ENCODE data around the gene ERAP2.
"Not testable (repeated sequence)": the region's sequence is repeated elsewhere in the genome, so short reads cannot be mapped to it uniquely, and the experiment has no call there.

The ERAP2 gene, protein sequence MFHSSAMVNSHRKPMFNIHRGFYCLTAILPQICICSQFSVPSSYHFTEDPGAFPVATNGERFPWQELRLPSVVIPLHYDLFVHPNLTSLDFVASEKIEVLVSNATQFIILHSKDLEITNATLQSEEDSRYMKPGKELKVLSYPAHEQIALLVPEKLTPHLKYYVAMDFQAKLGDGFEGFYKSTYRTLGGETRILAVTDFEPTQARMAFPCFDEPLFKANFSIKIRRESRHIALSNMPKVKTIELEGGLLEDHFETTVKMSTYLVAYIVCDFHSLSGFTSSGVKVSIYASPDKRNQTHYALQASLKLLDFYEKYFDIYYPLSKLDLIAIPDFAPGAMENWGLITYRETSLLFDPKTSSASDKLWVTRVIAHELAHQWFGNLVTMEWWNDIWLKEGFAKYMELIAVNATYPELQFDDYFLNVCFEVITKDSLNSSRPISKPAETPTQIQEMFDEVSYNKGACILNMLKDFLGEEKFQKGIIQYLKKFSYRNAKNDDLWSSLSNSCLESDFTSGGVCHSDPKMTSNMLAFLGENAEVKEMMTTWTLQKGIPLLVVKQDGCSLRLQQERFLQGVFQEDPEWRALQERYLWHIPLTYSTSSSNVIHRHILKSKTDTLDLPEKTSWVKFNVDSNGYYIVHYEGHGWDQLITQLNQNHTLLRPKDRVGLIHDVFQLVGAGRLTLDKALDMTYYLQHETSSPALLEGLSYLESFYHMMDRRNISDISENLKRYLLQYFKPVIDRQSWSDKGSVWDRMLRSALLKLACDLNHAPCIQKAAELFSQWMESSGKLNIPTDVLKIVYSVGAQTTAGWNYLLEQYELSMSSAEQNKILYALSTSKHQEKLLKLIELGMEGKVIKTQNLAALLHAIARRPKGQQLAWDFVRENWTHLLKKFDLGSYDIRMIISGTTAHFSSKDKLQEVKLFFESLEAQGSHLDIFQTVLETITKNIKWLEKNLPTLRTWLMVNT

DNA sequence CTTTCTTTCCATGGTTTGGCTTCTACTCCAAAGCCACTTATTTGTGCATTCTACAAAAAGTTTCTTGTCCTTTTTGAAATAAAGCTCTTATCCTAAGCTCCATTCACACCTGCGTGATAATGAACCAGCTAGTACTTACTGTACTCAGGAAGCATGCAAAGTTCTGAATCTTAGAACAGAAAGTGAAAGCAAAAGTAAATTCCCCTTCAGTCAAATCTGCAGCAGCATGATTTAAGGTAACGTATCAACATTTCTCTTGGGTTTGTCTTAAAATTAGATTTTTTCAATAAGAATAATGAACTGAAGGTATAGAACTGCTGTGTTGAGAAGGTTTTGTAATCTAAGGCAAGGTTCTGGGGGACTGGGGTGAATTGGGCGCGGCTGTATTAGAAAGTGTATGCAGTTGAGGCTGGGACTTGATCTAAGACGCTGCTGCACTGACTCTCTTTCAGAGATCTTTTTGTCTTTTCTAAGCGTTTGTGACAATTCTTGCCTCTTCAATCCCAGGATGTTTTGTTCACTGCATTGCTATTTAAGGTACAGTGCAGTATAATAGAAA lies at the start of gene ERAP2:
ERAP2 (plus strand) TSS at position 209 of the 559 bp plus-strand sequence. CDS start 3,186 bp downstream, outside the sequence.
- no peak for DNase-seq (ENCODE audit: low read depth in 2 of 2)

DNA sequence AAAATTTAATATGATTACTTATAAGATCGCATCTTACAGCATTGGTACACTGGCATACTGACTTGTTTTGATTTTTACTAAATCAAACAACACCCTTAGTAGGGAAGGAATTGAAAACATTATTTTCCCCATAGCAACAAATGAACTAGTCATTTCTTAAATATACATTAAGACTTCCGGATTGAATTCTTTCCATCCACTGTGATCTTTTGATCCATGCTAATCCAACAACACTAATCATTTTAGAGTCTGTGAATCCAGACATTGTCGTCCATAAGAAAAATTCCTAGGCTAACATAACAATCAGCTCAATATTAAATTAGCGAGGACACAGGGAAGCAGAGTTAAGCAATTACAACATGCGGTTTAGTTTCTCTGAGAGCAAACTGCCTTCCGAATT lies 47.0 kb upstream of the ERAP2 start:
- no peak for DNase-seq (ENCODE audit: low read depth in 2 of 2)

DNA sequence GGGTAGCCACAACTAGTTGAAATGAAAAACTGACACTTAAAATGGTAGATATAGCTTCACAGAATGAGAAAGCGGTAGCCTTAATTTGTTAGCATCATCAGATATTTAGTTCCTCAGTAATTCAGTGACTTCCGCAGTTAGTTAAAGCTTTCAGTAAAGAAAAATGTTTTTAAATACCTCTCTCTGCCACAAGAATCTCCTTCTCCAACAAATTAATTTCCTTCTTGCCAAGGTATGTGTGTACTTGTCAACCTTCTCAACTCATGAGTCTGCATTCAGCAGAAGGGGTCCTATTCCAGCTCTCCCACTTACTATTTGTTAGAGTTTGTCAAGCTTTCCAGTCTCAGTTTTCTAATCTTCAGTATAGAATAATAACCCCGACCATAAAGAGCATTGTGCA lies 42.3 kb upstream of the ERAP2 start:
- DNase-seq (ENCODE audit: low read depth in 2 of 2): no peak

DNA sequence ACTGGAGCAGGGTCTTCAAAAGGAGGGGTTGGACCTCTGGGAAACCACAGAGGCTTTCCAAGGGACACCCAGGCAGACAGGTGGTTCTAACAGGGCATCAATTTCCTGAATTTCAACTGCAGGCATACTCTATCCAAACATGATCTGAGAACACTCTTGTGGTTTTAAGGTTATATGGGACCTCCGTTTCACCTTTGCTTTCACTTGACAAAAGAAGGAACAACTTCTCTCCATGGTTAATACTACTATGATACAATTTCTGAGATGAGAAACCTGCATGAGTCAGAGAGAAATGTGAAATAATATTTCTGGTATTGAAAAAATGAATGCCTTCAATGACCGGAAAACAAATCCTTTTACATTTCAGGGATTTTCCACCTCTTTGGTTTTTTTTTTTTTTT lies 40.5 kb upstream of the ERAP2 start:
- DNase-seq (ENCODE audit: low read depth in 2 of 2): no peak

DNA sequence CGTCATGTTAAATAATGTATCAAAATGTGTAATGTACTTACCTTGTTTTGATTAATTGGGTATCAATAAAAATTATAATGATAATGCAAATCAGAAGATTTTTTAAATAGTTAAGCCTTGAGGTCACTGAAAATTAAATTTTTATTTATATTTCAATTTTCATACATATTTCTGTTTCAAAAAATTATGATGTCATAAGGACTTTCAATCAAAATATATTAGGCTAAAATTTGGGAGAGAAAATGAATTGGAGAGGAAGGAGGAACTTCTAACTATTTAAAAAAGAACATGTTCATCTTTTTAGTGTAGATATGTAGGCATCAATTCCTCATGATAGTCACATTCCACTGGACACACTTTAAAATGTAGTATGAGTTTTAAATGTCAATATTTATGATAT lies 39.5 kb upstream of the ERAP2 start:
- no peak for DNase-seq (ENCODE audit: low read depth in 2 of 2)

DNA sequence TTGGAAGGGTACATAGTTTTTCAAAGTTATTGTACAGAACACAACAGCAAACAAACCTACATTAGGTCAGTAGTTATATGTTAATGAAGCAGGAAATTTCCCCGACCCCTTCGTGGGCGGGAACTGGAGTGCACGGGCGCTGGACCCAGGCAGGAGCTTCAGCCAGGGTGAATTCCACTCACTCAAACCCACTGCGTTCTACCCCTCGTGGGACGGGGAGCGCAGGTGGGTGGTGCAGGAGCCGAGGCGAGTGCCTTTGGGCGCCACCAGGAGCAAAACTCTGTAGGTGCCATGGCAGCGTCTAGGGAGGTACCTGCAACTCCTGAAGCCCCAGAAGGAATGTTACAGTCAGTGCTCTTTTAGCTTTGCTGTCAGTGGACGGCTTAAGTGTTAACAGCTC lies 39.0 kb upstream of the ERAP2 start:
- no peak for DNase-seq (ENCODE audit: low read depth in 2 of 2)

DNA sequence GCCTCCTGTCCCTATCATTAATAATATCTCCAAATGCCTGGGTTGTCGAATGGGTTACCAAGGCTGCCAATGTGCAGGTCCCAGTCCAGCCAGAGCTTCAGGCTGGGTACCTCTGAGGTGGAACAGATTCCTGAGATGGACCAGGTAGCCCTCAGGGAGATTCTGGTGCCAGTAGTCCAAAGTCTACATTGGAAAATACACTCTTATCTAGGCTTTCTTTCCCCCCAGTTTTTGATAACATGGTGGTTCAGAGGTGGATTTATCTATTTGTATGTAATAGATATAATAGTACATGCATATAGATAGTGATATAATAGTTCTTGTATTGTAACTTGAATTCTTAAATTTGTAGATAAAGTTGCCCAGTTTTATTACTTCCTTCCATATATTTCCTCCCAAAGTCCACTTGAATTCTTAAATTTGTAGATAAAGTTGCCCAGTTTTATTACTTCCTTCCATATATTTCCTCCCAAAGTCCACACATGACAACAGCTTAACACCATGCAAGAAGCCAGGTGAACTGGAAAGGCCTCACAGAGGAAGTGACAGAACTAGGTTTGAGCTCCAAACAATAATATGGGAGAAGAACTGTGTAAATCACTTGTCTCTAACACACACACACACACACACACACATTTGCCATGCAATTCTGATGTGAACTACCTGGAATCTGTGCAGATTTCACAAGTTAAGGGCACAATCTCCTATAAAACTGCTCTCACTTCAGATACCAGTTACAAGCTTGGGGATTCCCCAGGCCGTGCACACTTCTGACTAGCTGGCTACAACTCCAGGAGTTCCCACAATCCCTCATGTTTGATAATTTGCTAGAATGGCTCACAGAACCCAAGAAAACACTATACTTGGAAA lies 37.9 kb upstream of the ERAP2 start:
- no peak for DNase-seq (ENCODE audit: low read depth in 2 of 2)

DNA sequence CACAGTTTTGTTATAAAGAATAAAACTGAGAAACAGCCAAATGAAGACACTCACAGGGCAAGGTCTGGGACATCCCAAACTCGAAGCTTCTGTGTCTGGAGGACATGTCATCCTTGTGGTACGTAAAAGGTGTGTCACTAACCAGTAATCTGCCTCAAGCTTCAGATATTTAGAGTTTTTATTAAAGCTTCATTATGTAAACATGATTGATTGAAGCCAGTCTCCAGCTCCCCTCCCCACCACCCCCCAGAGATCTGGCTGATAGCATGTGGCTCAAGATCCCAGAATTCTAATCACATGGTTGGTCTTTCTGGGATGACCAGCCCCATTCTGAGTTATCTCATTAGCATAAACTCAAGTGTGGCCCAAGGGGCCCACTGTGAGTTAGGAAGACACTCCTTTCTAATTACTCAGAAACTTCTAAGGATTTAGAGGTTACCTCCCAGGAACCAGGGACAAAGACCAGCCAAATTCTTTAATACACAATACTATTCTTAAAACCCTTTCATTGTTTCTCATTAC lies 37.2 kb upstream of the ERAP2 start:
- no peak for DNase-seq (ENCODE audit: low read depth in 2 of 2)

DNA sequence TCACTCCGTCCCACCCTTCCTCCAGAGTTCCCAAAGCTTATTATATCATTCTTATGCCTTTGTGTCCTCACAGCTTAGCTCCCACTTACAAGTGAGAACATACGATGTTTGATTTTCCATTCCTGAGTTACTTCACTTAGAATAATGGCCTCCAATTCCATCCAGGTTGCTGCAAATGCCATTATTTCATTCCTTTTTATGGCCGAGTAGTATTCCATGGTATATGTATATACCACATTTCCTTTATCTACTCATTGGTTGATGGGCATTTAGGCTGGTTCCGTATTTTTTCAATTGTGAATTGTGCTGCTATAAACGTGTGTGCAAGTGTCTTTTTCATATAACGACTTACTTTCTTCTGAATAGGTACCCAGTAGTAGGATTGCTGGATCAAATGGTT lies 34.4 kb upstream of the ERAP2 start:
- DNase-seq (ENCODE audit: low read depth in 2 of 2): not testable (repeated sequence)

DNA sequence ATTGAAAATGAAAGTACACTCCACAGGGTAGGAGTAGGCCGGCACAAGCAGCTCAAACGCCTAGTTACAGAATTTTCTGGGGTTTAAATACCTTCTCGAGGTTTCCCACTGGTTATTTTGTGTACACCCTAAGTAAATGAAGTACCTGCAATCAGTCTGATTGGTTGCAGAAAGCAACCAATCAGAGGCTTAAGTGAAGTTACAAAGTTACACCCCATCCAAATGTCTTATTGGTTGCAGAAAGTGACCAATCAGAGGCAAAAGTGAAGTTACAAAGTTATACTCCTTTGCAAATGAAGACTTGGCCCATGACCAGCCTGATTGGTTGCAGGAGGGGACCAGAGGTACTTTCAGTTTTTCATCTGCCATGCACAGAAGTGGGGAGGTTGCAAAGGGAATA lies 33.2 kb upstream of the ERAP2 start:
- no peak for DNase-seq (ENCODE audit: low read depth in 2 of 2)

DNA sequence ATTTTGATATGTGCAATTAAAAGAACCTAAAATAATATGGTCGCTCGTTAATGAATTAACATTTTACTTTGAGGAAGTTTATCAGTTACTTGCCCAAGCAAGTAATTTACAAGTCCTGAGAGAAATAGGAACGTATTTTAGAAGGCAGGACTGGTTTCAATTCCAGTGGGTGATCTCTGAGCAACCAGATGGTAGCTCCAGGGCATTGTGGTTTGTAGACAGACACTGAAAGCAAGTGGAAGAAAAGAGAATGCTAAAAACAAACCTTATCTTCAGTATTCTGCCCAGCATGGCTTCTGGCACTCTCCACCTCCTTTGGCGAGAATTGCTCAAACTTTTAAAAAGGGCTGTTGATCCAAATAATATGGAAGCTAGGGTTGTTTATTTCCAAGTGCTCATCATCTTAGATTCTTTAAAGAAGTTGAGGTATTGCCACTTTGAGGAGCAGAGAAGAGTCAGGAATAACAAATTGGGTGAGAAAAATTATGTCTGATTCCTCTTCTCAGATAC lies 31.8 kb upstream of the ERAP2 start:
- no peak for DNase-seq (ENCODE audit: low read depth in 2 of 2)

DNA sequence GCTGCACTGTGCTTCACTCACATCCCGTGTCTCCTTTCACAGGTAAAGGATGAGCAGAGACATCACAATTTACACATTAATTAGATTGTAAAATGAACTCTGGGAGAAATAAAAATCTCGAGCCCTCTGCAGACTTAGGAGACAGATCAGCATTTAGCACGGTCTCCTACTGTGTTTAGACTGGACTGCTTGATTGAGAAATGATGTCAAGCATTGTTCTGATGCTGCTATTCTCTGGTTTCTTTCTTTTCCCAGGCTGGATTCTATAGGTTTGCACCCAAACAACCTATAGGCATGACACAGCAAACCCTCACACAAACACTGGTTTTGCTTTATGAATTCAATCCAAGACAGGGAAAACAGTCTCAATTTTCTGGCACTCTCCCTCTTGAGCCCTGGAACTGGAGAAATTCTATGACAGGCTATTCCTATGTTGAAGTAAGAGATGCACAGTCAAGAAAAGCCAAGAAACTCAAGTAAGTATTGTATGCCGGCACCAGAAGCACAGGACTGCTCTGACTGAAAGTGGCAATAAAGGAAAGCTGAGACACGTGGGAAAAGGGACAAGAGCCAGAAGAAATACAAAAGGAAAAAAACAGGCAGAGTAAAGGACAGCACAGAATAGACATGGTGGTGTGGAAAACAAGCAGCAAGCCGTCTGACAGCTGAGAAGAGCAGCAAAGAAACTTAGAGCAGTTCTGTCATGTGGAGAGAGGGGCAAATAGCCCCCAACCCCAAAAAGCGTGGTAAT lies 24.8 kb upstream of the ERAP2 start:
- DNase-seq (ENCODE audit: low read depth in 2 of 2): no peak

DNA sequence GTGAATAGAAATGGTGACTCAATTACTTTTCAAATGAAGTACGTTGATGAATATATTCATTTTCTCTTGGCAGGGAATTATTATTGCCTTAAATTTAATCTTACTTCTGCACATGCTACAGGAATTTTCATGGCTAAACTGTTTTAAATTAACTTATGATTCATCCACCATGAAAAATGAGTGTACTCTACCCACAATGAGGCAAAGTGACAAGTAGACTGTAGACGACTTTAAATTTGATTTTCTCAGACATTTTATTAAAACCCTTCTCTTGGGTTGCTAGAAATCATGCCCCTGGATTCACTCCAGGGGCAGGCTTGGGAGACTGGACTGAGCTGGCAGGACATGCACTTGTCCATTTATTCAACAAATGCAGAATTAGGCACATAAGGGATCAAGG lies 23.5 kb upstream of the ERAP2 start:
- no peak for DNase-seq (ENCODE audit: low read depth in 2 of 2)

DNA sequence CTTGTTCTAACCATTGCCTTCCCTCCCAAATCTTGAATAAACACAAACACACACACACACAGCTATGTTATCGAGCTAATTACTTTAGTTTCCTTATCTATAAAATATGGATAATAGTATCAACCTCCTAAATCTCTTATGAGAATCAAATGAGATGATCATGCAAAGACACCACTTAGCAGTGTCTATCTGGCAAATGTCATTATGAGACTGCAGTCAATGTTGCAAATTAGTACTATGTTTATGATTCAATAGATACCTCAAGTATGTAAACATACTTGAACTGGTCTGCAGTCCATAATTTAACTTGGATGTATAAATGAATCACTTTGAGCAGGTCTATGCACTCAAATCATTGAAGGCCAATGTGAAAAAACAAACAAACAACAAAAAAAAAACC lies 22.2 kb upstream of the ERAP2 start:
- DNase-seq (ENCODE audit: low read depth in 2 of 2): no peak

DNA sequence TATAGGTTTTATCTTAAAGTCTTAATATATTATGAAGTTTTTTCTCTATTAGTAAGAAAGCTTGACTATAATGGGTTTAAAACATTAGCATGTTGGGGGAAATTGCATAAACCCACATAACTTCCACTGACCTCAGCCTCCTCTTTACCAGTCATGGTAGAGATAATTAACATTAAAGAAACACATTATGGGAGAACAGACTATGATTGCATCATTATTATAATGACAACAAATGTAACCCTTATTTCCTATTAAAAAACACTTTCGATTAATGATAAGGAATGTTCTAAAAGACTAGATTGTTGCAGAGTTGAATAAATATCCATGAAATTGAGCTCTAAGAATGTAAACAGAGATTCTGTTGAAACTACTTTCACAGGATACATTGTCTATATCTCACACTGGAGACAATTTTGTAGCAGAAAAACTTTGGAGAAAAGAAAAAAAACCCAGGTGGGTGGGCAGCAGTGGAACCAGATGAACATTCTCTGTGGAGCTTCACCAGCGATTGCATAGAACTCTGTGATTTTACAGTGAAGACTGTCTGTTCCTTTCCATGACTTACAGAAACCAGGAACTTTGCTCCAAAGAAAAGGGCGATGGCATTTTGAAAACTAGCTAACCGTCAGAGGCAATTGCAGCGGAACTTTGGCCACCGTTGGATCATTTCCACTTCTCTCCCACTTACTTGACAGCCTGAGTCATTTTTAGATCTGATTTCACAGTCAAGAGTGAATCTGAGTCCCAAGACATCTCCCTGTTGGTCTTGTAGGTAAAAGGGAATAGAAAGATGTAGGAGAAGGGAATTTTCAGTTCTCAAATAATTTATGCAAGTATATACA lies 21.0 kb upstream of the ERAP2 start:
- DNase-seq (ENCODE audit: low read depth in 2 of 2): no peak

DNA sequence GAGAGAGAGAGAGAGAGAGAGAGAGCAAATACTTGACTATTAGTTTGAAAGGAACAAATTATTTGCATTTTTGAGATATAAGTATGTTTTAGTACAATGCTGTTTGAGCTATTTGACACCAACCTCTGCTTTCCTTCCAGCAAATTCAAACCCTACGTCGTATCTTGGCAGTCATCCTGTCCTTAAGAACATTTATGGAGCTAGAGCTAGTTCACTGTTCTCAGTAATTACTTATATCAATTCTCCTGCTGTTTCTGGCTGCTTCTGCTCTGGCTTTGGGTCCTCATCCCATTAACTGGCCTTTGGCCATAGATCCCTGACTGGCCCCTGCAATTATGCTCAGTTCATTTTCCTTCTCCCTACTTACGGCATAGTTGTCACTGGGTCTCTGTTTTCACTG lies 19.9 kb upstream of the ERAP2 start:
- DNase-seq (ENCODE audit: low read depth in 2 of 2): no peak

DNA sequence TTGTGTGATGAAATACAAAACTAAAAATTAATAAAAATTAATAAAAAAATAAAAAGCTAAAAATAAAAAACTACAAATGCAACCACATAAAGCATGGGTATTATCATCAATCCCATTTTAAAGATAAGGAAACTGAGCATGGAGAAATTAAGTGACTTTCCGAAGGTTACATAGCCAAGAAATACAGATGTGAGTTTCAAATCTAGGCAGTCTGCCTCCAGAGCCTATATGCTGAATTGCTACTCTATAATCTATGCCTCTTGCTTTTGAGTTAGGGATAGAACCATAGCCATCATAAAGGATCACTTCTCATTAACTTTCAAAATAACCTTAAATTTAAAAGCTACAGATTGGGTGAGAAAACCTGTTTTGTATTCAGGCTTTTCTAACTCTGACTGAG lies 18.8 kb upstream of the ERAP2 start:
- DNase-seq (ENCODE audit: low read depth in 2 of 2): no peak

DNA sequence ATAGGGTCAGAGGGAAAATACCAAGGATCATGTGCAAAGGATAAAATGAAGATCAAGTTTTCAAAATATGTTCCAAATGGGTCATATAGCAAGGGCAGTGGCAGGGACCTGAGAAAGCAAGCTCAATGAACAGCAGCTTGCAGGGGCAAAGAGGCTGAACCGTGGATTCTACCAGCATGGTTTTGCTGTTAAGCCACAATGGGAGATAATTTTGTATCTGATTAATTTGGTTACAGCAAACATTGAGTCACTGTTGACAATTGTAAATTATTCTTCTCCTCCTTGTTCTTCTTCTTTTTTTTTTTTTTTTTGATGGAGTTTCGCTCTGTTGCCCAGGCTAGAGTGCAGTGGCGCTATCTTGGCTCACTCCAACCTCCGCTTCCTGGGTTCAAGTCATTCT lies 18.4 kb upstream of the ERAP2 start:
- no peak for DNase-seq (ENCODE audit: low read depth in 2 of 2)

DNA sequence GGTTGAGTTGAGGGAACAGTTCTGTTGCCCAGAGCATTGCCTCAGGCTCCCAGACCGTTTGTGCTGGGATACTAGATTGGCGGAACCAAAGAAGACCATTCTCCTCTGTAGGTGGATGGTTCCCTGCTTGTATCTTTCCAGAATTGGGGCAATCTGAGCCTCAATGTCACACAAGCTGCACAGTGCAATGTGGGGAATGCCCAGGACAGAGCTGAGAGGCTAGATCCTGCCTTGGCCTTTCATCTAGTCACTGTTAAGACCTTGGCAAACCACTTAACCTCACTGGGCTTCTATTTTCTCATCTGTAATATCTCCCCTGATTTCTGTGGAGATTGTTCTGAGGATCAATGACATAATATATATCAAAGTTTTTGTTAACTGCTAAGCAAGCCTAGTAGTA lies 16.9 kb upstream of the ERAP2 start:
- no peak for DNase-seq (ENCODE audit: low read depth in 2 of 2)
